H1 (cell line): ENCODE measurements around the gene CEP83. TPM values are rescaled to one million over a fixed set of nuclear protein-coding genes. Genes with fewer than 3 reads are reported as not detected.

Source experiments
- CEBPB ChIP-seq: IDR thresholded peaks from 2 replicates; pipeline ENCODE4 v1.6.1; 2012; ENCODE audit warnings: low read depth, low read length
- JUND ChIP-seq: IDR thresholded peaks from 2 replicates; pipeline ENCODE4 v1.6.1; 2011; ENCODE audit warnings: mild to moderate bottlenecking, improper control_type of control experiment, low read length
- KDM5A ChIP-seq: fragments of 200-600 bp; IDR thresholded peaks from 2 replicates; pipeline ENCODE4 v1.7.1; 2012; ENCODE audit warnings: mild to moderate bottlenecking, low read length, inconsistent platforms, mixed read lengths
- polyA plus RNA-seq, 7 experiments: library from polyadenylated mRNA; depleted of rRNA in 3 of 7; stranded (reverse) in 5 of 7; unstranded in 2 of 7; fragments of >200 nt in 5 of 7; fragments of 200-250 nt in 2 of 7; gene quantifications; 1 replicate in 5 of 7; 2 replicates in 1 of 7; 4 replicates in 1 of 7; pipeline versions ENCODE4 v1.2.1 to v1.2.3, GENCODE V29; 2011 to 2013; ENCODE audit warnings: missing spikeins in 2 of 7, mixed read lengths in 2 of 7
- total RNA-seq: library from RNA; stranded (reverse); fragmentation: NEBNext Ultra II Directional; extraction: Animal tissue kit (Norgen Biotek cat#: 25700); gene quantifications from 2 replicates; pipeline ENCODE4 v1.2.1, GENCODE V29; 2021

Gene CEP83
- total and polyA plus RNA-seq, 2 of the 8 experiments (the other 6 are each of a cell fraction or from before 2014, with no cell fraction given), result 6.0 to 25.8 TPM

GRCh38 chr12:94359761-94360160, 99.9 kb downstream of the CEP83 start (continued):
- TF ChIP-seq JUND (no peak), KDM5A (no peak), CEBPB (no peak)
